ENCODE results near the gene DMKN.
A peak's percentile ranks its signal among the peaks of the same experiment; 100 is the strongest.

DMKN gene

GRCh38 chr19:35513628-35514281, at the start of gene DMKN:
Gene DMKN, minus strand, starts transcription at chr19:35513649. Its CDS starts 174 bp downstream, at chr19:35513475.
- DNase-seq, result no peak

GRCh38 chr19:35562776-35563175, 49.3 kb upstream of the DMKN start:
- DNase-seq, result no peak

GRCh38 chr19:35562336-35562735, 48.9 kb upstream of the DMKN start:
- DNase-seq, result no peak

- no peak for DNase-seq
These were observed 48.0 kb upstream of the DMKN start for GRCh38 chr19:35561436-35561835.

GRCh38 chr19:35560677-35561076, 47.2 kb upstream of the DMKN start:
- no peak for DNase-seq

GRCh38 chr19:35560271-35560670, 46.8 kb upstream of the DMKN start:
- no peak for DNase-seq

GRCh38 chr19:35559781-35560180, 46.3 kb upstream of the DMKN start:
- no peak for DNase-seq

GRCh38 chr19:35559281-35559659, 45.8 kb upstream of the DMKN start:
- no peak for DNase-seq

- DNase-seq, result no peak
These were observed 45.2 kb upstream of the DMKN start for GRCh38 chr19:35558400-35559280.

- DNase-seq, result peak in 12 of 56 donors; percentile 3 to 59 (median 19)
These were observed 44.3 kb upstream of the DMKN start for GRCh38 chr19:35557539-35558399.

GRCh38 chr19:35556846-35557538, 43.5 kb upstream of the DMKN start:
- DNase-seq, result no peak

- no peak for DNase-seq
These were observed 42.7 kb upstream of the DMKN start for GRCh38 chr19:35556025-35556590.

- DNase-seq, result no peak
These were observed 42.0 kb upstream of the DMKN start for GRCh38 chr19:35555301-35556005.

GRCh38 chr19:35554076-35554475, 40.6 kb upstream of the DMKN start:
- DNase-seq, result no peak

GRCh38 chr19:35553385-35554000, 40.0 kb upstream of the DMKN start:
- DNase-seq, result no peak

GRCh38 chr19:35552534-35553384, 39.3 kb upstream of the DMKN start:
- no peak for DNase-seq

- no peak for DNase-seq
These were observed 37.8 kb upstream of the DMKN start for GRCh38 chr19:35551091-35551810.

Measured in amygdala (tissue), 56 donors.